Measurements from ENCODE around the gene FAM151A. TPM values are rescaled to one million over a fixed set of nuclear protein-coding genes. Genes with fewer than 3 reads are reported as not detected.

FAM151A gene
- total RNA-seq, 1 donor from 2014 or later = not detected

GRCh38 chr1:54577612-54578011 is 45.7 kb downstream of the FAM151A start:
- Mint-ChIP-seq H3K4me3 (ENCODE audit: unreplicated experiment) (no peak overlapping the region), H3K4me1 (ENCODE audit: low read depth, unreplicated experiment) (peaks cover 13% of the 10 kb centered on the region), H3K27me3 (ENCODE audit: unreplicated experiment) (peaks cover 13% of the 10 kb centered on the region), H3K9me3 (ENCODE audit: unreplicated experiment) (peaks cover 9% of the 10 kb centered on the region), H3K27ac (ENCODE audit: unreplicated experiment) (no peak overlapping the region), H3K36me3 (ENCODE audit: unreplicated experiment) (no peaks in the 10 kb centered on the region)
- DNase-seq = no peak
- TF ChIP-seq, protein P1, sequence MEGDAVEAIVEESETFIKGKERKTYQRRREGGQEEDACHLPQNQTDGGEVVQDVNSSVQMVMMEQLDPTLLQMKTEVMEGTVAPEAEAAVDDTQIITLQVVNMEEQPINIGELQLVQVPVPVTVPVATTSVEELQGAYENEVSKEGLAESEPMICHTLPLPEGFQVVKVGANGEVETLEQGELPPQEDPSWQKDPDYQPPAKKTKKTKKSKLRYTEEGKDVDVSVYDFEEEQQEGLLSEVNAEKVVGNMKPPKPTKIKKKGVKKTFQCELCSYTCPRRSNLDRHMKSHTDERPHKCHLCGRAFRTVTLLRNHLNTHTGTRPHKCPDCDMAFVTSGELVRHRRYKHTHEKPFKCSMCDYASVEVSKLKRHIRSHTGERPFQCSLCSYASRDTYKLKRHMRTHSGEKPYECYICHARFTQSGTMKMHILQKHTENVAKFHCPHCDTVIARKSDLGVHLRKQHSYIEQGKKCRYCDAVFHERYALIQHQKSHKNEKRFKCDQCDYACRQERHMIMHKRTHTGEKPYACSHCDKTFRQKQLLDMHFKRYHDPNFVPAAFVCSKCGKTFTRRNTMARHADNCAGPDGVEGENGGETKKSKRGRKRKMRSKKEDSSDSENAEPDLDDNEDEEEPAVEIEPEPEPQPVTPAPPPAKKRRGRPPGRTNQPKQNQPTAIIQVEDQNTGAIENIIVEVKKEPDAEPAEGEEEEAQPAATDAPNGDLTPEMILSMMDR (IDR thresholded peaks at IDR 0.05; ENCODE audit: partially characterized antibody, unreplicated experiment) = no peak

GRCh38 chr1:54575605-54576290 is 47.6 kb downstream of the FAM151A start:
- Mint-ChIP-seq H3K4me3 (ENCODE audit: unreplicated experiment) (no peak overlapping the region), H3K27me3 (ENCODE audit: unreplicated experiment) (peaks cover 13% of the 10 kb centered on the region), H3K4me1 (ENCODE audit: low read depth, unreplicated experiment) (peaks cover 27% of the 10 kb centered on the region), H3K9me3 (ENCODE audit: unreplicated experiment) (peaks cover 5% of the 10 kb centered on the region), H3K27ac (ENCODE audit: unreplicated experiment) (no peak overlapping the region), H3K36me3 (ENCODE audit: unreplicated experiment) (no peaks in the 10 kb centered on the region)
- no peak for DNase-seq
- TF ChIP-seq, protein P1 (IDR thresholded peaks at IDR 0.05; ENCODE audit: partially characterized antibody, unreplicated experiment) = no peak

- H3K4me1 Mint-ChIP-seq (ENCODE audit: low read depth, unreplicated experiment) = peaks cover 24% of the 10 kb centered on the region
- H3K36me3 Mint-ChIP-seq (ENCODE audit: unreplicated experiment) = no peaks in the 10 kb centered on the region
- DNase-seq = no peak
- TF ChIP-seq, protein P1 (IDR thresholded peaks at IDR 0.05; ENCODE audit: partially characterized antibody, unreplicated experiment) = no peak
- peaks cover 1% of the 10 kb centered on the region for H3K9me3 Mint-ChIP-seq (ENCODE audit: unreplicated experiment)
- no peak overlapping the region for H3K27ac Mint-ChIP-seq (ENCODE audit: unreplicated experiment)
- H3K4me3 Mint-ChIP-seq (ENCODE audit: unreplicated experiment) = no peak overlapping the region
- H3K27me3 Mint-ChIP-seq (ENCODE audit: unreplicated experiment) = peaks cover 9% of the 10 kb centered on the region
Observed at GRCh38 chr1:54575161-54575560, 48.2 kb downstream of the FAM151A start.

GRCh38 chr1:54574158-54574778 is 49.1 kb downstream of the FAM151A start:
- DNase-seq = no peak
- TF ChIP-seq, protein P1 (IDR thresholded peaks at IDR 0.05; ENCODE audit: partially characterized antibody, unreplicated experiment) = no peak
- H3K4me3 Mint-ChIP-seq (ENCODE audit: unreplicated experiment) = no peak overlapping the region
- peaks cover 1% of the 10 kb centered on the region for H3K9me3 Mint-ChIP-seq (ENCODE audit: unreplicated experiment)
- no peaks in the 10 kb centered on the region for H3K36me3 Mint-ChIP-seq (ENCODE audit: unreplicated experiment)
- H3K27ac Mint-ChIP-seq (ENCODE audit: unreplicated experiment) = no peak overlapping the region
- peaks cover 33% of the 10 kb centered on the region for H3K4me1 Mint-ChIP-seq (ENCODE audit: low read depth, unreplicated experiment)
- H3K27me3 Mint-ChIP-seq (ENCODE audit: unreplicated experiment) = peaks cover 10% of the 10 kb centered on the region

- Mint-ChIP-seq H3K9me3 (ENCODE audit: unreplicated experiment) (peaks cover 5% of the 10 kb centered on the region), H3K36me3 (ENCODE audit: unreplicated experiment) (no peaks in the 10 kb centered on the region), H3K27ac (ENCODE audit: unreplicated experiment) (peak overlapping the region; percentile 44), H3K4me1 (ENCODE audit: low read depth, unreplicated experiment) (peaks cover 40% of the 10 kb centered on the region), H3K27me3 (ENCODE audit: unreplicated experiment) (peaks cover 12% of the 10 kb centered on the region), H3K4me3 (ENCODE audit: unreplicated experiment) (no peak overlapping the region)
- TF ChIP-seq, protein P1 (IDR thresholded peaks at IDR 0.05; ENCODE audit: partially characterized antibody, unreplicated experiment) = no peak
- DNase-seq = no peak
Observed at GRCh38 chr1:54572542-54572850, 50.8 kb downstream of the FAM151A start.
